Activated CD8-positive, alpha-beta memory T cell treated with anti-CD3 and anti-CD28 coated beads, Interleukin-2, amount 10 ng/mL, durations not matched to agents 7 days and 5 days (primary cell): ENCODE measurements around the gene CLSTN3. TPM values are rescaled to one million over a fixed set of nuclear protein-coding genes. Genes with fewer than 3 reads are reported as not detected.

Experiments used
- ATAC-seq: fragments of 150-1000 bp; cut with Tn5 transposase; one replicate; pipeline ENCODE4 v1.10.0; 2021; ENCODE audit warnings: moderate library complexity
- CTCF ChIA-PET: fragments of 350-600 bp; sonication (Branson Sonifier 250); formaldehyde crosslinking; loops from one replicate; lab custom pipeline; 2021; ENCODE audit warnings: antibody characterized with exemption; lab: Charles Lee
- DNase-seq: peaks from one replicate; pipeline ENCODE4 v3.0.0-alpha.2; 2020
- H3K27ac Mint-ChIP-seq: one replicate; pipeline ENCODE4 v1.8.0; 2021; ENCODE audit warnings: mild to moderate bottlenecking, mixed read lengths
- H3K27me3 Mint-ChIP-seq: one replicate; pipeline ENCODE4 v1.8.0; 2021; ENCODE audit warnings: mixed read lengths
- H3K36me3 Mint-ChIP-seq: one replicate; pipeline ENCODE4 v1.8.0; 2021; ENCODE audit warnings: mild to moderate bottlenecking, mixed read lengths
- H3K4me1 Mint-ChIP-seq: one replicate; pipeline ENCODE4 v1.8.0; 2021; ENCODE audit warnings: mixed read lengths
- H3K4me3 Mint-ChIP-seq: one replicate; pipeline ENCODE4 v1.8.0; 2021; ENCODE audit warnings: mild to moderate bottlenecking, moderate library complexity, mixed read lengths
- H3K9me3 Mint-ChIP-seq: one replicate; pipeline ENCODE4 v1.8.0; 2022; ENCODE audit warnings: low read depth, mixed read lengths
- total RNA-seq, 2 experiments: library from RNA; stranded (reverse); gene quantifications; one replicate each; pipeline ENCODE4 v1.2.3, GENCODE V29; 2021

Gene CLSTN3
- total RNA-seq, 2 experiments from 2014 or later: 71.9 to 109 TPM

GRCh38 chr12:7146906-7147305 lies 16.7 kb downstream of the CLSTN3 start:
- DNase-seq (no peak), ATAC-seq (no peak)
- CTCF ChIA-PET: interaction anchor here (1.1 to 3.0 kb wide), 4 partner anchors 18 to 129 kb away, joined by 3 to 17 read pairs (median 4); partner anchors contain the start of genes LPCAT3 and PEX5
- H3K27me3 Mint-ChIP-seq: no peaks in the 10 kb centered on the region
- no peak overlapping the region for H3K4me3 Mint-ChIP-seq
- H3K36me3 Mint-ChIP-seq: peaks cover 48% of the 10 kb centered on the region
- H3K27ac Mint-ChIP-seq: no peak overlapping the region
- H3K9me3 Mint-ChIP-seq: no peaks in the 10 kb centered on the region
- H3K4me1 Mint-ChIP-seq: peaks cover 12% of the 10 kb centered on the region

GRCh38 chr12:7150356-7150755 lies 20.2 kb downstream of the CLSTN3 start:
- Mint-ChIP-seq H3K4me1 (peaks cover 10% of the 10 kb centered on the region), H3K36me3 (peaks cover 45% of the 10 kb centered on the region), H3K9me3 (no peaks in the 10 kb centered on the region), H3K4me3 (no peak overlapping the region), H3K27ac (no peak overlapping the region), H3K27me3 (no peaks in the 10 kb centered on the region)
- no peak for DNase-seq
- ATAC-seq: no peak
- CTCF ChIA-PET: no interaction called here

GRCh38 chr12:7150841-7151240 lies 20.7 kb downstream of the CLSTN3 start:
- H3K36me3 Mint-ChIP-seq: peaks cover 41% of the 10 kb centered on the region
- DNase-seq (no peak), ATAC-seq (no peak)
- H3K4me1 Mint-ChIP-seq: peaks cover 10% of the 10 kb centered on the region
- CTCF ChIA-PET: no interaction called here
- no peak overlapping the region for H3K4me3 Mint-ChIP-seq
- H3K9me3 Mint-ChIP-seq: no peaks in the 10 kb centered on the region
- no peak overlapping the region for H3K27ac Mint-ChIP-seq
- H3K27me3 Mint-ChIP-seq: no peaks in the 10 kb centered on the region

GRCh38 chr12:7151532-7151931 lies 21.4 kb downstream of the CLSTN3 start:
- CTCF ChIA-PET: interaction anchor here (0.7 kb wide), 1 partner anchor 20 kb away, joined by 3 read pairs; no protein-coding TSS in a partner anchor
- Mint-ChIP-seq H3K36me3 (peaks cover 38% of the 10 kb centered on the region), H3K4me1 (peaks cover 10% of the 10 kb centered on the region), H3K4me3 (no peak overlapping the region), H3K27me3 (no peaks in the 10 kb centered on the region), H3K27ac (no peak overlapping the region), H3K9me3 (no peaks in the 10 kb centered on the region)
- ATAC-seq: no peak
- DNase-seq: no peak

GRCh38 chr12:7152818-7153217 lies 22.6 kb downstream of the CLSTN3 start:
- Mint-ChIP-seq H3K36me3 (peaks cover 37% of the 10 kb centered on the region), H3K27me3 (no peaks in the 10 kb centered on the region), H3K27ac (no peak overlapping the region), H3K4me3 (no peak overlapping the region), H3K4me1 (peaks cover 10% of the 10 kb centered on the region), H3K9me3 (no peaks in the 10 kb centered on the region)
- CTCF ChIA-PET: no interaction called here
- no peak for ATAC-seq
- no peak for DNase-seq

- no peak overlapping the region for H3K4me3 Mint-ChIP-seq
- DNase-seq (no peak), ATAC-seq (no peak)
- CTCF ChIA-PET: interaction anchor here (1.2 to 1.5 kb wide), 2 partner anchors 9 to 15 kb away, joined by 5 to 7 read pairs; no protein-coding TSS in a partner anchor
- no peaks in the 10 kb centered on the region for H3K9me3 Mint-ChIP-seq
- peaks cover 26% of the 10 kb centered on the region for H3K36me3 Mint-ChIP-seq
- H3K27ac Mint-ChIP-seq: no peak overlapping the region
- no peaks in the 10 kb centered on the region for H3K4me1 Mint-ChIP-seq
- H3K27me3 Mint-ChIP-seq: no peaks in the 10 kb centered on the region
These were observed 23.9 kb downstream of the CLSTN3 start for GRCh38 chr12:7154042-7154441.

GRCh38 chr12:7154901-7155470 lies 24.8 kb downstream of the CLSTN3 start:
- H3K36me3 Mint-ChIP-seq: peaks cover 19% of the 10 kb centered on the region
- ATAC-seq: no peak
- CTCF ChIA-PET: interaction anchor here (0.6 to 1.5 kb wide), 4 partner anchors 9 to 112 kb away, joined by 3 to 7 read pairs (median 5); no protein-coding TSS in a partner anchor
- DNase-seq: no peak
- no peaks in the 10 kb centered on the region for H3K27me3 Mint-ChIP-seq
- H3K9me3 Mint-ChIP-seq: no peaks in the 10 kb centered on the region
- no peak overlapping the region for H3K4me3 Mint-ChIP-seq
- H3K27ac Mint-ChIP-seq: no peak overlapping the region
- H3K4me1 Mint-ChIP-seq: no peaks in the 10 kb centered on the region

- DNase-seq (no peak), ATAC-seq (no peak)
- CTCF ChIA-PET: interaction anchor here (0.6 to 1.4 kb wide), 2 partner anchors 9 to 112 kb away, joined by 3 to 5 read pairs; no protein-coding TSS in a partner anchor
- Mint-ChIP-seq H3K36me3 (peaks cover 14% of the 10 kb centered on the region), H3K9me3 (no peaks in the 10 kb centered on the region), H3K27ac (no peak overlapping the region), H3K27me3 (no peaks in the 10 kb centered on the region), H3K4me3 (no peak overlapping the region), H3K4me1 (no peaks in the 10 kb centered on the region)
These were observed 25.4 kb downstream of the CLSTN3 start for GRCh38 chr12:7155471-7156034.

GRCh38 chr12:7156259-7157197 lies 26.4 kb downstream of the CLSTN3 start:
- H3K27ac Mint-ChIP-seq: no peak overlapping the region
- no peak overlapping the region for H3K4me3 Mint-ChIP-seq
- CTCF ChIA-PET: interaction anchor here (1.0 to 1.4 kb wide), 2 partner anchors 8 to 12 kb away, joined by 3 to 5 read pairs; no protein-coding TSS in a partner anchor
- no peaks in the 10 kb centered on the region for H3K27me3 Mint-ChIP-seq
- H3K4me1 Mint-ChIP-seq: no peaks in the 10 kb centered on the region
- DNase-seq (no peak), ATAC-seq (no peak)
- H3K9me3 Mint-ChIP-seq: no peaks in the 10 kb centered on the region
- peaks cover 11% of the 10 kb centered on the region for H3K36me3 Mint-ChIP-seq

GRCh38 chr12:7157391-7157790 lies 27.2 kb downstream of the CLSTN3 start:
- no peak for DNase-seq
- Mint-ChIP-seq H3K27ac (no peak overlapping the region), H3K36me3 (peaks cover 11% of the 10 kb centered on the region), H3K9me3 (no peaks in the 10 kb centered on the region), H3K4me3 (no peak overlapping the region), H3K27me3 (peaks cover 5% of the 10 kb centered on the region), H3K4me1 (no peaks in the 10 kb centered on the region)
- no peak for ATAC-seq
- CTCF ChIA-PET: interaction anchor here (1.0 kb wide), 1 partner anchor 13 kb away, joined by 3 read pairs; no protein-coding TSS in a partner anchor

GRCh38 chr12:7158781-7159609 lies 28.8 kb downstream of the CLSTN3 start:
- no peak for DNase-seq
- peaks cover 18% of the 10 kb centered on the region for H3K27me3 Mint-ChIP-seq
- CTCF ChIA-PET: interaction anchor here (0.6 kb wide), 1 partner anchor 1080 kb away, joined by 3 read pairs; no protein-coding TSS in a partner anchor
- no peak for ATAC-seq
- H3K4me3 Mint-ChIP-seq: no peak overlapping the region
- H3K9me3 Mint-ChIP-seq: no peaks in the 10 kb centered on the region
- H3K36me3 Mint-ChIP-seq: peaks cover 7% of the 10 kb centered on the region
- H3K27ac Mint-ChIP-seq: no peak overlapping the region
- peaks cover 5% of the 10 kb centered on the region for H3K4me1 Mint-ChIP-seq

GRCh38 chr12:7160183-7160582 lies 30.0 kb downstream of the CLSTN3 start:
- Mint-ChIP-seq H3K27ac (no peak overlapping the region), H3K9me3 (no peaks in the 10 kb centered on the region), H3K4me1 (peaks cover 5% of the 10 kb centered on the region), H3K27me3 (peaks cover 18% of the 10 kb centered on the region), H3K4me3 (no peak overlapping the region), H3K36me3 (peaks cover under 1% of the 10 kb centered on the region)
- ATAC-seq (no peak), DNase-seq (no peak)
- CTCF ChIA-PET: no interaction called here
